ENCODE results near the gene SRSF9. TPM values are rescaled to one million over a fixed set of nuclear protein-coding genes. Genes with fewer than 3 reads are reported as not detected.
"Not testable (repeated sequence)": the region's sequence is repeated elsewhere in the genome, so short reads cannot be mapped to it uniquely, and the experiment has no call there.

Gene SRSF9
- total RNA-seq, 2 donors from 2014 or later, result 50.4 to 68.6 TPM

GRCh38 chr12:120457133-120457532 is 12.4 kb downstream of the SRSF9 start:
- intact Hi-C loops (cut with DNase I), result no loop called here
- DNase-seq, result no peak
- no peak for ATAC-seq

DNA sequence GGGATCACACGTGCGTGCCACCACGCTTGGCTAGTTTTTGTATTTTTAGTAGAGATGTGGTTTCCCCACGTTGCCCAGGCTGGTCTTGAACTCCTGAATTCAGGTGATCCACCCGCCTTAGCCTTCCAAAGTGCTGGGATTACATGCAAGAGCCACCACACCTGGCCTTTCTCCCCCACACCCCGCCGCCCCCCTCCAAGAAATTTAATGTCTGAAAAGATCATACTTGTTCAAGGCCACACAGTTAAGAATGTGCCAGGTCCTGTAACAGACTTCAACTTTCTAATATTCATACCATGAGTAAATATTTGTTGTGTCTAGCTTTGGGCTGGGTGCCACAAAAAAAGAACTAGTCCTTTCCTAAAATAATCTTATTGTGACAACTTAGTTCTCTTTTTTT is 14.2 kb downstream of the SRSF9 start:
- ATAC-seq (no peak), DNase-seq (no peak)
- intact Hi-C loops (cut with DNase I), result no loop called here

DNA sequence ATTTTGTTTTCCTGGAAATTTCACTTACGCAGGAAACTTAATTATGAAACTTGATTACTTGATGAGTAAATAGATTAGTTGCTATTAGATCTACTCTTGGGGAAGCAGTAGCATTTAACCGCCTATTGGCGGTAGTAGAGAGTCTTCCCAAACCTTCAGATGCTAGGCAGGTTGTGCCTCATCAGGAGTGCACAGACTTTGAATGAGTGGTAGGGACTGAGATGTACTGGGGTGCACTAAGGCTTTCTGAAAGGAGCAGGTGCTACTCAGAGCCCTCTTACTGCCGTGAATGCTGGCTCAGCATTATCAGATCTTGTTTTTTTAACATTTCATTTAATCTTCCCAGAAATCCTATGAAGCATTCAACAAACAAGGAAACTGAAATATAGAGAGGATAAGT is 15.6 kb downstream of the SRSF9 start:
- intact Hi-C loops (cut with DNase I), result no loop called here
- ATAC-seq, result peak in 1 of 2 donors; percentile 34

DNA sequence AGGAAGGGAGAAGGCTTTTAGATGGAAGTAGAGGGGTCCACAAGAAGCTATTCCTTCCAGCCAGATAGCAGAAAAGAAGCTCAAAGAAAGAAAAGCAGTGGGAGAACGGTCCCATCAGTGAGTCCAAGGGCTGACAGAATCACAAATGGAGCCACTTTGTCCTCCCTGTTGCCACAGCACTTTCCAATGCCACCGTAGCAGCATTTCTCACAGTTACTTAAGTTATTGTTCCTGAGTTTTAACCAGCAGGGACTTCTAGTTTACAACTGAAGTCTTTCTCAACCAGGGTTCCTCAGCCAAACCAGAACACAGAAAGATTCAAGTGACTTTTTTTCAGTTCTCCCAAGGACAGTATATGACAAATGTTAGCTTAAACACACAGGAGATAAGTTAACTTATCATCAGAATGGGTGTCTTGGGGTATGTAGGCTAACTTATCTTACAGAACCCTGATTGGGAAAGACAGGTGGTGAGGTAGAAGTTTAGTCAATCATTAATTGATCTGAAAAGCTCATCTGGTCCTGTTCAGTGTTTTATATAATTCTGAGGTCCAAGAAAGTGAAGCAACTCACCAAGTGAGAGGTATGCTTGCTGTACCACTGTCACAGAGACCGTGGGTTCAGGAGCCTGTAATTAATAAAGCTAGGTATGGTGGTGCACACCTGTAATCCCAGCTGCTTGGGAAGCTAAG is 16.3 kb downstream of the SRSF9 start:
- intact Hi-C loops (cut with DNase I), result no loop called here
- ATAC-seq (no peak), DNase-seq (no peak)

More for the DNA sequence above, 15.6 kb downstream of the SRSF9 start:
- no peak for DNase-seq

DNA sequence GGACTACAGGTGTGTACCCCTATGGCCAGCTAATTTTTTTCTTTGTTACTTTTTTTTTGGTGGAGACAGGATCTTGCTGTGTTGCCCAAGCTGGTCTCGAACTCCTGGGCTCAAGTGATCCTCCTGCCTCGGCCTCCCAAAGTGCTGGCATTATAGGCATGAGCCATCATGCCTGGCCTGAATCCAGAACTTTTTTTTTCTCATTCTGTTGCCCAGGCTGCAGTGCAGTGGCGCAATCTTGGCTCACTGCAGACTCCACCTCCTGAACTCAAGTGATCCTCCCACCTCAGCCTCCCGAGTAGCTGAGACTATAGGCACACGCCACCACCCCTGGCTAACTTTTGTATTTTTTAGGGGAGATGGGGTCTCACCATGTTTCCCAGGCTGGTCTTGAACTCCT is 17.0 kb downstream of the SRSF9 start:
- ATAC-seq; intact Hi-C loops (cut with DNase I): not testable (repeated sequence)

GRCh38 chr12:120447992-120448391 is 21.6 kb downstream of the SRSF9 start:
- ATAC-seq (no peak), DNase-seq (no peak)
- intact Hi-C loops (cut with DNase I), result no loop called here

More for the DNA sequence above, 17.0 kb downstream of the SRSF9 start:
- DNase-seq, result not testable (repeated sequence)

GRCh38 chr12:120446844-120447178 is 22.7 kb downstream of the SRSF9 start:
- intact Hi-C loops (cut with DNase I); DNase-seq: not testable (repeated sequence)
- ATAC-seq, result peak in 1 of 2 donors; percentile 1

DNA sequence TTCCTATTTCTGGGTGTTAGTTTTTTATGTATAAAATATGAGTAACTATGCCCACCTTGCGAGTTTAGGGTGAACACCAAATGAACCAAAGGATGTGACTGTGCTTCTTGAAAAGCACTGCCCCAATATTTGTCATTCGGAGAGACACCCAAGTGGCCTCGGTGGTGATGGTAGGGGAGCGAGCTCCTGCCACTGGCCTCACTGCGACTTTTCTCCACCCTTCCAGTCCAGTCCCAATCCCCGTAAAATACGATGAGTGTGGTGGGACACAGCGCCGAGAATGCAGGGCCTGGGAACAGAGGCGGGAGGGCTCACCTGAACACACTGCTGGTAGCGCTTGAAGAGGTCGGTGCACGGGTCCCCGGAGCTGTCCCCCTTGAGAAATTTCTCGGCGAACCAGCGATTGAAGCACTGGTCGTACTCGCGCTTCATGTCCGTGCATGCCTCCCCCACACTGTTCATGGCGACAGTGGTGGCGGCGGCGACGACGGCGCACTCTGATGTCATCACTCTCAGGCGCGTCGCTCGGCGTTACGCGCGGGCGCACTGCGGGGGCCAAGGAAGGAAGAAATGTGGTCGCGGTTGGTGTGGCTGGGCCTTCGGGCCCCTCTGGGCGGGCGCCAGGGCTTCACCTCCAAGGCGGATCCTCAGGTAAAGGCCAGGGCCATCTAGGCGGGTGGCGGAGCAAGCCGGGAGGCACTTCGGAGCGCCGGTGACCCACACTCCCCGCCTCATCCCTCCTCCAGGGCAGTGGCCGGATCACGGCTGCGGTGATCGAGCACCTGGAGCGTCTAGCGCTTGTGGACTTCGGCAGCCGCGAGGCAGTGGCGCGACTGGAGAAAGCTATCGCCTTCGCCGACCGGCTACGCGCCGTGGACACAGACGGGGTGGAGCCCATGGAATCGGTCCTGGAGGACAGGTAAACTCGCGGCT is 23.4 kb downstream of the SRSF9 start, which contains the start of the genes GATC and TRIAP1:
Gene GATC (plus strand): TSS at position 534 of the 933 bp plus-strand sequence. CDS start 37 bp downstream, at position 571.
Gene TRIAP1 (minus strand): TSS at position 474 of the 933 bp plus-strand sequence. CDS start 12 bp downstream, at position 462.
- intact Hi-C loops (cut with DNase I), result no loop called here
- DNase-seq, result peak; percentile 83
- peak; percentile 98 to 99 for ATAC-seq

DNA sequence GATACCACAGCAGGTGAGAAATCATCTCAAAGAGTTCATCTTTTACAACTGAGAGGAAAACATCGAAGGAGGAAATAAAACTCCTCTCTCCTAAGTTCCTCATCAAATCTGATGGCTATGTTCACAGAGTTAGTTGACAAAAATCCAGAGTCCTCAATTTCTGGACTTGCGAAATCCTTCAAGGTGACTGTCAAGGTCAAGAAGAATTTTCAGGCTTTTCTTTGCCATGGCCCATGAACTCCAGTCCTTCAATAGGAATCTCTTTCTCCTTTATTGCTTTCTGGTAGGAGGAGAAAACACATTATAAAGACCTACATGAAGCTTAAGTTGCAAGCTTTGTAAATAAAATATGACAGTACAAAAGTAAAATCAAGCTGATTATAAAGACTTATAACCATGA is 24.9 kb downstream of the SRSF9 start:
- DNase-seq, result no peak
- no peak for ATAC-seq
- intact Hi-C loops (cut with DNase I), result no loop called here

GRCh38 chr12:120439646-120440247 is 29.8 kb downstream of the SRSF9 start:
- ATAC-seq (peak; percentile 16 to 41), DNase-seq (peak; percentile 41)
- intact Hi-C loops (cut with DNase I), result no loop called here

DNA sequence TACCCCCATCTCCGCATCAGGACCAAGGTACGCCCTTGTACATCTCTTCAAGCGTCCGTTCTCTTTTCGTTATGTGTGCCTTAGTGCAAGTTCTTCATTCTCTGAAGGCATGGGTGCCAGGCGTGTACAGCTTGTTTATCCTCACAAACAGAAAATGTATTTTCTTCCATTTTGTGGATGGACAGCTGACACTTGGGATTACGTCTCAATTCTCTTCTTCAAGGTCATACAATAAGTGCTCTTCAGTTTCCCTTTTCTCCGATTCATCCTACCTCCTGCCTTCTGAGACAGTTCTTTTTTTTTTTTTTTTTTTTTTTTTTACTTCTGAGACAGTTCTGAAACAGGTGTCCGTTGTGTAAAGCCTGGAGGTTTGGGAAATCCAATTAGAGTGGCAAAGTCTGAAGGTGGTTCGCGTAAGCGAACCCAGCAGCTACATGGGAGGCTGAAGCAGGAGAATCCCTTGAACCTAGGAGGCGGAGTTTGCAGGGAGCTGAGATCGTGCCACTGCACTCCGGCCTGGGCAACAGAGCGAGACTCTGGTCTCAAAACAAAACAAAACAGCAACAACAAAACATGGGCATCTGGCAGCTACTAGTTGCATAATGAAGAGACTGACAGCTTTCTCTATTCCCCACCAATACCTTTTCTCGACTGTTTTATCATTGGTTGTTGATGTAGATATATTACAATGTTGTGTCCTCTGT is 30.9 kb downstream of the SRSF9 start:
- no peak for DNase-seq
- peak in 1 of 2 donors; percentile 6 for ATAC-seq
- intact Hi-C loops (cut with DNase I), result no loop called here

DNA sequence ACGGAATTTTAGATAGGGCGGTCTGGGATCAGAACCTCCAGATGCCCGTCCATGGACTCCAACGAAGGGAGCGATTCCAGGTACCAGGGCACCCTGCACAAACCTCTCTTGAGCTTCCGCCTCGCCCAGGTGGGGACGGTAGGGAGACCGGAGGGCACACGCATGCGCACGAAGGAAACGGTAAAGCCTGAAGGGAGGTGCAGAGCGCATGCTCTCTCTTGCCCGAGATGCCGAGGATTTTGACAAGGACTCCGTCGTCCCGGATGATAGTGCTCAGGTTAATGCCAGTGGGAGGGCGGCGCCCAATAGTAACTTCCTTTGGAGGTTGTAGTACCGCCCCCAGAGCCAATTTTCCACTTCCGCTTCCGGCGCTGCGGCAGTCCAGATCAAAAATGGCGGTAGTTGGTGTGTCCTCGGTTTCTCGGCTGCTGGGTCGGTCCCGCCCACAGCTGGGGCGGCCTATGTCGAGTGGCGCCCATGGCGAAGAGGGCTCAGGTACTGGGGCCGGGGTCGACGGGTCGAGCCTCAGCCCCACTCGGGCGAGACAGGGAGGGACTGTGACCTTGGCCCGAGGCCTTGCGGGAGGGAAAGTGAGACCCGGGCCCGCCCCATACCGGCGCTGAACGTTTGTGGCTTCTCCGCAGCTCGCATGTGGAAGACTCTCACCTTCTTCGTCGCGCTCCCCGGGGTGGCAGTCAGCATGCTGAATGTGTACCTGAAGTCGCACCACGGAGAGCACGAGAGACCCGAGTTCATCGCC is 31.6 kb downstream of the SRSF9 start, which contains the start of gene COX6A1:
Gene COX6A1 (plus strand): TSS at position 379 of the 760 bp plus-strand sequence. CDS start 14 bp downstream, at position 393.
- peak; percentile 97 for DNase-seq
- peak; percentile 99 for ATAC-seq
- intact Hi-C loops (cut with DNase I), result no loop called here

DNA sequence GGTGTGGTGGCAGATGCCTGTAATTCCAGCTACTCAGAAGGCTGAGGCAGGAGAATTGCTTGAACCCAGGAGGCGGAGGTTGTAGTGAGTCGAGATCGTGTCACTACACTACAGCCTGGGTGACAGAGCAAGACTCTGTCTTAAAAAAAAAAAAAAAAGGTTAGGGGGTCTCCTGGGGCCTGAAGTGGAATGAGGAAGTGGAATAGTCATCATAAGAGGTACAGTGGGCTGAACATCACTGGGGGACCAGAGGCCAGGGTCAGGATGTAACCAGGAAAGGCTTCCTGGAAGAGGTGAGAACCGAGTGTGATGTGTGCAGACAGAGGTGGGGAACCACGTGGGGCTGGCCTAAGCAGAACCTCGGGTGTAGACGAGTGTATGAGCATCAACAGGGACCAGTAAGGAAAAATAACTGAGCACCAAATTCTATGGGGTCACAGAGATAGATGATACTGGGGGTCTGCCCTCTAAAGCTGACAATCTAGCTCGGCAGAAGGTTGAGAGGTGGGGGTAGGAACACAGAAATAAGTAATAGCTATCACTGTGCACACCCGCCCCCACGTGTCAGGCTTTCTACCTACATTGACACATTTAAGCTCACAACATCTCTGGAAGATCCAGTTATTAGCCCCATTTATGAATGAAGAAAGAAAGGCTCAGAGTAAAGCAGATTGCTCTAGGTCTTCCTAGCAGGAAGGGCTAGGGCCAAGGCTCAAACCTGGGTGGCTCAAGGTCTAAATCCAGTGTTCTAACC is 36.6 kb downstream of the SRSF9 start:
- DNase-seq (no peak), ATAC-seq (no peak)
- intact Hi-C loops (cut with DNase I), result loop anchor here in 1 of 2 donors (5.0 kb wide), 1 partner anchor 76 kb away; no protein-coding TSS in a partner anchor

GRCh38 chr12:120429368-120429767 is 40.2 kb downstream of the SRSF9 start:
- ATAC-seq (no peak), DNase-seq (no peak)
- intact Hi-C loops (cut with DNase I), result no loop called here

GRCh38 chr12:120428597-120429229 is 40.8 kb downstream of the SRSF9 start:
- no peak for ATAC-seq
- no peak for DNase-seq
- intact Hi-C loops (cut with DNase I), result no loop called here

GRCh38 chr12:120425797-120426196 is 43.8 kb downstream of the SRSF9 start:
- intact Hi-C loops (cut with DNase I), result no loop called here
- DNase-seq, result no peak
- ATAC-seq, result peak in 1 of 2 donors; percentile 56

DNA sequence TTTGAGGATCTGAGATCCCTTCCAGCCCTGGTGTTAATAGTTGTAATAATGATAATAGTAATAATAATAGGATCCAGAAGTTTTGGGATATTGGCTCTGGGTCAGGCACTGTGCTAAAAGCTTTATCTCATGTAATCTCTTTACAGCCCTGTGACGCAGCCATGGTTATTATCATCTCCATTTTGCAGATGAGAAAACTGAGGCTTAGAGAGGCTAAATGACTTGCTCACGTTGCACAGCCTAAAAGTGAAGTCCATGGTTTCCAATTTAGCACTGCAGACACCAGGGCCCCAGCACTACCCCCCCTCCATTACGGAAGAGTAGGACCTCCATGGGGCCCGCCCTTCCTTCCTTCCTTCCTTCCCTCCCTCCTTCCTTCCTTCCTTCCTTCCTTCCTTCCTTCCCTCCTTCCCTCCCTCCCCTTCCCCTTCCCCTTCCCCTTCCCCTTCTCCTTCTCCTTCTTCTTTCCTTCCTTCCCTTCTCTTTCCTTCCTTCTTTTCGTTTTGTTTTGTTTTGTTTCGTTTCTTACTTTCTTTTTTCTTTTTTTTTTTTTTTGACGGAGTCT is 46.6 kb downstream of the SRSF9 start:
- intact Hi-C loops (cut with DNase I), result no loop called here
- ATAC-seq (no peak), DNase-seq (no peak)

All from left cardiac atrium (tissue), 4 donors.